ENCODE results near the gene OR51T1.

The OR51T1 gene

DNA sequence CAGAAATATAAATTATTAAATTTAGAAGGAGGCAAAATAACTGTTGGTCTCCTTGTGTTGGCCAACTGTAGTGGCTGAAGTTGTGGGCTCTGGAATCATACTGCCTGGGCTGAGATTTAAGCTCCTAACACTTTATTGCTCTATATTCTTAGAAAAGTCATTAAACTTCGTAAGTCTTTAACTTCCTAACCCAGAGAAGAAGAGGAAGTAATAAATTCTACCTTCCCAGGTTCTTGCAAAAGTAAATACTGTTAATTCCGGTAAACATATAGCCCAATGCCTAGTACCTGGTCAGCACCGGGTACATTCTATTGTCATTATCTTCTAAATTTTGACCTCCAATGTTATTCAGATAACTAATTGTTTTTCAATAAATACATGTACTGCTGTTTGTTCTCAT is 4.5 kb downstream of the OR51T1 start:
- no peak overlapping the region for H2BK5ac ChIP-seq (ENCODE audit: low read length)

GRCh38 chr11:4887591-4887990 is 5.9 kb downstream of the OR51T1 start:
- H4K5ac ChIP-seq (ENCODE audit: low read length) = no peak overlapping the region
- H3K18ac ChIP-seq (ENCODE audit: low read length) = no peak overlapping the region
- no peak overlapping the region for H3K4me3 ChIP-seq (ENCODE audit: low read length)
- H3K79me1 ChIP-seq (ENCODE audit: low read length) = no peaks in the 10 kb centered on the region
- no peak overlapping the region for H3K23ac ChIP-seq (ENCODE audit: low read length)
- H3K4ac ChIP-seq (ENCODE audit: low read depth, low read length) = no peak overlapping the region
- no peak overlapping the region for H2BK15ac ChIP-seq (replicated peaks; ENCODE audit: low read depth)
- no peak overlapping the region for H4K8ac ChIP-seq (ENCODE audit: low read depth, low read length)
- no peak overlapping the region for H2BK5ac ChIP-seq (ENCODE audit: low read length)
- no peak overlapping the region for H3K9ac ChIP-seq (ENCODE audit: low read length)
- no peak for DNase-seq
- H3K27ac ChIP-seq (ENCODE audit: low read depth, low read length) = no peak overlapping the region
- no peaks in the 10 kb centered on the region for H3K79me2 ChIP-seq (ENCODE audit: control insufficient read depth, insufficient read depth, low read length)
- no peak overlapping the region for H2AK5ac ChIP-seq (ENCODE audit: low read length)
- H3K56ac ChIP-seq (ENCODE audit: low read length) = no peak overlapping the region
- no CpG with 5 or more reads among the region's 1 CpG for WGBS (ENCODE audit: extremely low coverage, insufficient coverage, low lambda C conversion rate)
- H3K4me2 ChIP-seq (ENCODE audit: low read length) = no peak overlapping the region
- no peaks in the 10 kb centered on the region for H3K27me3 ChIP-seq (ENCODE audit: insufficient read depth, low read length, poor library complexity)
- H2BK120ac ChIP-seq (ENCODE audit: low read depth, low read length) = no peak overlapping the region
- no peaks in the 10 kb centered on the region for H3K4me1 ChIP-seq (ENCODE audit: control insufficient read depth, low read depth, low read length)
- no peaks in the 10 kb centered on the region for H3K36me3 ChIP-seq (ENCODE audit: control insufficient read depth, insufficient read depth, low read length)

More for the DNA sequence above, 4.5 kb downstream of the OR51T1 start:
- Histone ChIP-seq H2BK120ac (ENCODE audit: low read depth, low read length) (no peak overlapping the region), H3K27me3 (ENCODE audit: insufficient read depth, low read length, poor library complexity) (no peaks in the 10 kb centered on the region), H3K18ac (ENCODE audit: low read length) (no peak overlapping the region), H3K4ac (ENCODE audit: low read depth, low read length) (no peak overlapping the region), H3K79me2 (ENCODE audit: control insufficient read depth, insufficient read depth, low read length) (no peaks in the 10 kb centered on the region), H4K5ac (ENCODE audit: low read length) (no peak overlapping the region), H3K36me3 (ENCODE audit: control insufficient read depth, insufficient read depth, low read length) (no peaks in the 10 kb centered on the region), H3K27ac (ENCODE audit: low read depth, low read length) (no peak overlapping the region), H3K4me3 (ENCODE audit: low read length) (no peak overlapping the region), H3K9ac (ENCODE audit: low read length) (no peak overlapping the region), H2AK5ac (ENCODE audit: low read length) (no peak overlapping the region), H3K56ac (ENCODE audit: low read length) (no peak overlapping the region), H4K8ac (ENCODE audit: low read depth, low read length) (no peak overlapping the region), H3K23ac (ENCODE audit: low read length) (no peak overlapping the region), H3K4me2 (ENCODE audit: low read length) (no peak overlapping the region), H3K4me1 (ENCODE audit: control insufficient read depth, low read depth, low read length) (no peaks in the 10 kb centered on the region), H2BK15ac (replicated peaks; ENCODE audit: low read depth) (no peak overlapping the region), H3K79me1 (ENCODE audit: low read length) (no peaks in the 10 kb centered on the region)
- no peak for DNase-seq
- no CpG with 5 or more reads among the region's 3 CpGs for WGBS (ENCODE audit: extremely low coverage, insufficient coverage, low lambda C conversion rate)

DNA sequence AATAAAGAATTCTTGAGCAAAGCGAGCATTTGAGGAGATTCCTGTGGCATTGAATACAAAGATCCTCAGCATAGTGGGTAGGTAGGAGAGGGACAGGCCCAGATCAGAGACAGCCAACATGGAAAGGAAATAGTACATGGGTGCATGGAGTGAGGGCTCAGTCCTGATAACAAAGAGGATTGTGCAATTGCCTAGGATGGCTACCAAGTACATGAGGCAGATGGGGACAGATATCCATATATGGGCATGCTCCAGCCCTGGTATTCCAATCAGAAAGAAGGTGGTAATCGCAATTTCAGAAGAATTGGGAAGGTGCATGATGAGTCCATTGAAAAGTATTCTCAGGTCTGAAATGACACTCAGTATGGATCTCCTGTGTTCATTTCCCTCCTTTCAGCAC is 8.6 kb downstream of the OR51T1 start:
- Histone ChIP-seq H4K8ac (ENCODE audit: low read depth, low read length) (no peak overlapping the region), H4K5ac (ENCODE audit: low read length) (no peak overlapping the region), H2BK5ac (ENCODE audit: low read length) (no peak overlapping the region), H3K4me1 (ENCODE audit: control insufficient read depth, low read depth, low read length) (no peaks in the 10 kb centered on the region), H2AK5ac (ENCODE audit: low read length) (no peak overlapping the region), H3K18ac (ENCODE audit: low read length) (no peak overlapping the region), H3K4ac (ENCODE audit: low read depth, low read length) (no peak overlapping the region), H3K79me1 (ENCODE audit: low read length) (no peaks in the 10 kb centered on the region), H3K27me3 (ENCODE audit: insufficient read depth, low read length, poor library complexity) (no peaks in the 10 kb centered on the region), H3K23ac (ENCODE audit: low read length) (no peak overlapping the region), H3K79me2 (ENCODE audit: control insufficient read depth, insufficient read depth, low read length) (no peaks in the 10 kb centered on the region), H2BK120ac (ENCODE audit: low read depth, low read length) (no peak overlapping the region), H3K4me3 (ENCODE audit: low read length) (no peak overlapping the region), H3K9ac (ENCODE audit: low read length) (no peak overlapping the region), H3K56ac (ENCODE audit: low read length) (no peak overlapping the region), H3K27ac (ENCODE audit: low read depth, low read length) (no peak overlapping the region), H3K4me2 (ENCODE audit: low read length) (no peak overlapping the region), H2BK15ac (replicated peaks; ENCODE audit: low read depth) (no peak overlapping the region), H3K36me3 (ENCODE audit: control insufficient read depth, insufficient read depth, low read length) (no peaks in the 10 kb centered on the region)
- no CpG with 5 or more reads among the region's 2 CpGs for whole genome bisulfite sequencing (ENCODE audit: extremely low coverage, insufficient coverage, low lambda C conversion rate)
- DNase-seq = no peak

GRCh38 chr11:4891996-4892640 is 10.4 kb downstream of the OR51T1 start:
- no peak overlapping the region for H3K4me2 ChIP-seq (ENCODE audit: low read length)
- no peaks in the 10 kb centered on the region for H3K36me3 ChIP-seq (ENCODE audit: control insufficient read depth, insufficient read depth, low read length)
- H3K9ac ChIP-seq (ENCODE audit: low read length) = no peak overlapping the region
- H3K27ac ChIP-seq (ENCODE audit: low read depth, low read length) = no peak overlapping the region
- no peak overlapping the region for H3K4me3 ChIP-seq (ENCODE audit: low read length)
- H3K56ac ChIP-seq (ENCODE audit: low read length) = no peak overlapping the region
- no peak overlapping the region for H4K8ac ChIP-seq (ENCODE audit: low read depth, low read length)
- no peaks in the 10 kb centered on the region for H3K79me2 ChIP-seq (ENCODE audit: control insufficient read depth, insufficient read depth, low read length)
- no peak overlapping the region for H2AK5ac ChIP-seq (ENCODE audit: low read length)
- no CpG with 5 or more reads among the region's 1 CpG for WGBS (ENCODE audit: extremely low coverage, insufficient coverage, low lambda C conversion rate)
- H2BK15ac ChIP-seq (replicated peaks; ENCODE audit: low read depth) = no peak overlapping the region
- H3K4me1 ChIP-seq (ENCODE audit: control insufficient read depth, low read depth, low read length) = no peaks in the 10 kb centered on the region
- no peak overlapping the region for H3K4ac ChIP-seq (ENCODE audit: low read depth, low read length)
- no peak overlapping the region for H3K23ac ChIP-seq (ENCODE audit: low read length)
- no peak overlapping the region for H3K18ac ChIP-seq (ENCODE audit: low read length)
- no peak overlapping the region for H2BK5ac ChIP-seq (ENCODE audit: low read length)
- H2BK120ac ChIP-seq (ENCODE audit: low read depth, low read length) = no peak overlapping the region
- no peak overlapping the region for H4K5ac ChIP-seq (ENCODE audit: low read length)
- H3K79me1 ChIP-seq (ENCODE audit: low read length) = no peaks in the 10 kb centered on the region
- H3K27me3 ChIP-seq (ENCODE audit: insufficient read depth, low read length, poor library complexity) = no peaks in the 10 kb centered on the region
- DNase-seq = peak; percentile 16

GRCh38 chr11:4903484-4903883 is 21.8 kb downstream of the OR51T1 start, which contains the start of gene OR51A7:
Gene OR51A7, plus strand, starts transcription at chr11:4903783. Its CDS starts 3,587 bp downstream, at chr11:4907370.
- Histone ChIP-seq H3K18ac (ENCODE audit: low read length) (no peak within 1 kb of the TSS), H3K79me2 (ENCODE audit: control insufficient read depth, insufficient read depth, low read length) (no peaks in the 10 kb centered on the region), H2BK120ac (ENCODE audit: low read depth, low read length) (no peak within 1 kb of the TSS), H3K4me3 (ENCODE audit: low read length) (no peak within 1 kb of the TSS), H4K8ac (ENCODE audit: low read depth, low read length) (no peak within 1 kb of the TSS), H3K4me2 (ENCODE audit: low read length) (no peak within 1 kb of the TSS), H3K56ac (ENCODE audit: low read length) (no peak within 1 kb of the TSS), H2BK5ac (ENCODE audit: low read length) (no peak within 1 kb of the TSS), H3K27me3 (ENCODE audit: insufficient read depth, low read length, poor library complexity) (no peaks in the 10 kb centered on the region), H3K23ac (ENCODE audit: low read length) (no peak within 1 kb of the TSS), H3K4me1 (ENCODE audit: control insufficient read depth, low read depth, low read length) (no peaks in the 10 kb centered on the region), H3K27ac (ENCODE audit: low read depth, low read length) (no peak within 1 kb of the TSS), H3K36me3 (ENCODE audit: control insufficient read depth, insufficient read depth, low read length) (no peaks in the 10 kb centered on the region), H2BK15ac (replicated peaks; ENCODE audit: low read depth) (no peak within 1 kb of the TSS), H3K9ac (ENCODE audit: low read length) (no peak within 1 kb of the TSS), H2AK5ac (ENCODE audit: low read length) (no peak within 1 kb of the TSS), H4K5ac (ENCODE audit: low read length) (no peak within 1 kb of the TSS), H3K4ac (ENCODE audit: low read depth, low read length) (no peak within 1 kb of the TSS), H3K79me1 (ENCODE audit: low read length) (no peaks in the 10 kb centered on the region)
- DNase-seq = no peak

- Histone ChIP-seq H3K27ac (ENCODE audit: low read depth, low read length) (no peak overlapping the region), H3K56ac (ENCODE audit: low read length) (no peak overlapping the region)
- DNase-seq = no peak
Observed at GRCh38 chr11:4916581-4916980, 34.9 kb downstream of the OR51T1 start.

More at GRCh38 chr11:4916581-4916980, 34.9 kb downstream of the OR51T1 start:
- H2BK15ac ChIP-seq (replicated peaks; ENCODE audit: low read depth) = no peak overlapping the region
- no peak overlapping the region for H2AK5ac ChIP-seq (ENCODE audit: low read length)
- no peak overlapping the region for H2BK5ac ChIP-seq (ENCODE audit: low read length)
- H3K79me2 ChIP-seq (ENCODE audit: control insufficient read depth, insufficient read depth, low read length) = no peaks in the 10 kb centered on the region
- H2BK120ac ChIP-seq (ENCODE audit: low read depth, low read length) = no peak overlapping the region
- H3K23ac ChIP-seq (ENCODE audit: low read length) = no peak overlapping the region
- no peak overlapping the region for H3K4me3 ChIP-seq (ENCODE audit: low read length)
- no peak overlapping the region for H3K9ac ChIP-seq (ENCODE audit: low read length)
- no peaks in the 10 kb centered on the region for H3K4me1 ChIP-seq (ENCODE audit: control insufficient read depth, low read depth, low read length)
- no peaks in the 10 kb centered on the region for H3K79me1 ChIP-seq (ENCODE audit: low read length)
- H3K27me3 ChIP-seq (ENCODE audit: insufficient read depth, low read length, poor library complexity) = no peaks in the 10 kb centered on the region
- H4K8ac ChIP-seq (ENCODE audit: low read depth, low read length) = no peak overlapping the region
- no peak overlapping the region for H3K18ac ChIP-seq (ENCODE audit: low read length)
- H4K5ac ChIP-seq (ENCODE audit: low read length) = no peak overlapping the region
- H3K4ac ChIP-seq (ENCODE audit: low read depth, low read length) = no peak overlapping the region
- H3K4me2 ChIP-seq (ENCODE audit: low read length) = no peak overlapping the region
- no peaks in the 10 kb centered on the region for H3K36me3 ChIP-seq (ENCODE audit: control insufficient read depth, insufficient read depth, low read length)

All from mesendoderm (in vitro differentiated cells).